Measurements from ENCODE around the gene TUBA3D.
"Not testable (repeated sequence)": the region's sequence is repeated elsewhere in the genome, so short reads cannot be mapped to it uniquely, and the experiment has no call there.

- TF ChIP-seq, protein P1, sequence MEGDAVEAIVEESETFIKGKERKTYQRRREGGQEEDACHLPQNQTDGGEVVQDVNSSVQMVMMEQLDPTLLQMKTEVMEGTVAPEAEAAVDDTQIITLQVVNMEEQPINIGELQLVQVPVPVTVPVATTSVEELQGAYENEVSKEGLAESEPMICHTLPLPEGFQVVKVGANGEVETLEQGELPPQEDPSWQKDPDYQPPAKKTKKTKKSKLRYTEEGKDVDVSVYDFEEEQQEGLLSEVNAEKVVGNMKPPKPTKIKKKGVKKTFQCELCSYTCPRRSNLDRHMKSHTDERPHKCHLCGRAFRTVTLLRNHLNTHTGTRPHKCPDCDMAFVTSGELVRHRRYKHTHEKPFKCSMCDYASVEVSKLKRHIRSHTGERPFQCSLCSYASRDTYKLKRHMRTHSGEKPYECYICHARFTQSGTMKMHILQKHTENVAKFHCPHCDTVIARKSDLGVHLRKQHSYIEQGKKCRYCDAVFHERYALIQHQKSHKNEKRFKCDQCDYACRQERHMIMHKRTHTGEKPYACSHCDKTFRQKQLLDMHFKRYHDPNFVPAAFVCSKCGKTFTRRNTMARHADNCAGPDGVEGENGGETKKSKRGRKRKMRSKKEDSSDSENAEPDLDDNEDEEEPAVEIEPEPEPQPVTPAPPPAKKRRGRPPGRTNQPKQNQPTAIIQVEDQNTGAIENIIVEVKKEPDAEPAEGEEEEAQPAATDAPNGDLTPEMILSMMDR (IDR thresholded peaks at IDR 0.05; ENCODE audit: low read length) = not testable (repeated sequence)
- TF ChIP-seq EZH2 (optimal IDR thresholded peaks at IDR 0.05; ENCODE audit: low read depth, low read length); EZH2phosphoT487 (IDR thresholded peaks at IDR 0.05; ENCODE audit: low read length): not testable (repeated sequence)
Observed at GRCh38 chr2:131511969-131512870, 36.3 kb downstream of the TUBA3D start.

All from MM.1S (cell line).